HFFc6 (cell line): Measurements from ENCODE around the gene DNAH11. TPM values are rescaled to one million over a fixed set of nuclear protein-coding genes. Genes with fewer than 3 reads are reported as not detected.

Source experiments
- DNase-seq: peaks from one replicate; pipeline ENCODE4 v3.0.0-alpha.2; 2018
- H3K27ac Mint-ChIP-seq: 2 replicates; pipeline ENCODE4 v1.8.0; 2020; ENCODE audit warnings: mild to moderate bottlenecking, mixed read lengths
- H3K27me3 Mint-ChIP-seq: 2 replicates; pipeline ENCODE4 v1.8.0; 2021; ENCODE audit warnings: mild to moderate bottlenecking, moderate library complexity, mixed read lengths; ENCODE audit not compliant: insufficient read depth
- H3K36me3 Mint-ChIP-seq: 2 replicates; pipeline ENCODE4 v1.8.0; 2021; ENCODE audit warnings: low read depth, mixed read lengths
- H3K4me1 Mint-ChIP-seq: 2 replicates; pipeline ENCODE4 v1.8.0; 2020; ENCODE audit warnings: low read depth, mixed read lengths
- H3K4me3 Mint-ChIP-seq: 2 replicates; pipeline ENCODE4 v1.8.0; 2020; ENCODE audit warnings: mild to moderate bottlenecking, moderate library complexity, mixed read lengths
- H3K9me3 Mint-ChIP-seq: 2 replicates; pipeline ENCODE4 v1.8.0; 2020; ENCODE audit warnings: mild to moderate bottlenecking, mixed read lengths
- CTCF ChIP-seq: fragments of 200-600 bp; sonication (generic); IDR thresholded peaks from 2 replicates; pipeline ENCODE4 v1.5.0; 2021; ENCODE audit warnings: antibody characterized with exemption, mild to moderate bottlenecking
- total RNA-seq, 6 experiments: library from RNA; stranded (reverse); fragmentation: NEBNext Ultra II Directional; extraction: Animal tissue kit (Norgen Biotek cat#: 25700); gene quantifications; 2 replicates in 1 of 6; 3 replicates in 5 of 6; pipeline ENCODE4 v1.2.3, GENCODE V29; 2021

Gene DNAH11
- total RNA-seq, 6 experiments from 2014 or later = 1.2 to 2.4 (median 2.1) TPM

- no peak for TF ChIP-seq CTCF
- Mint-ChIP-seq H3K4me3 (no peak overlapping the region), H3K9me3 (no peaks in the 10 kb centered on the region), H3K36me3 (no peaks in the 10 kb centered on the region), H3K4me1 (no peaks in the 10 kb centered on the region), H3K27me3 (peaks cover 5% of the 10 kb centered on the region), H3K27ac (no peak overlapping the region)
- no peak for DNase-seq
These were observed 212.1 kb downstream of the DNAH11 start for GRCh38 chr7:21754963-21755362.

GRCh38 chr7:21757537-21758282 is 214.9 kb downstream of the DNAH11 start:
- H3K9me3 Mint-ChIP-seq = no peaks in the 10 kb centered on the region
- TF ChIP-seq CTCF = no peak
- H3K36me3 Mint-ChIP-seq = no peaks in the 10 kb centered on the region
- no peaks in the 10 kb centered on the region for H3K4me1 Mint-ChIP-seq
- H3K4me3 Mint-ChIP-seq = no peak overlapping the region
- no peak for DNase-seq
- H3K27ac Mint-ChIP-seq = no peak overlapping the region
- peaks cover 5% of the 10 kb centered on the region for H3K27me3 Mint-ChIP-seq

- TF ChIP-seq CTCF = no peak
- H3K27ac Mint-ChIP-seq = no peak overlapping the region
- H3K4me3 Mint-ChIP-seq = no peak overlapping the region
- H3K4me1 Mint-ChIP-seq = no peaks in the 10 kb centered on the region
- peaks cover 1% of the 10 kb centered on the region; the same call in 1 of the 2 replicates for H3K27me3 Mint-ChIP-seq
- no peak for DNase-seq
- H3K36me3 Mint-ChIP-seq = no peaks in the 10 kb centered on the region
- no peaks in the 10 kb centered on the region for H3K9me3 Mint-ChIP-seq
These were observed 215.4 kb downstream of the DNAH11 start for GRCh38 chr7:21758286-21758685.

GRCh38 chr7:21762469-21762868 is 219.6 kb downstream of the DNAH11 start:
- Mint-ChIP-seq H3K9me3 (no peaks in the 10 kb centered on the region), H3K4me3 (no peak overlapping the region), H3K4me1 (no peaks in the 10 kb centered on the region), H3K27ac (no peak overlapping the region), H3K27me3 (peaks cover under 1% of the 10 kb centered on the region), H3K36me3 (no peaks in the 10 kb centered on the region)
- DNase-seq = no peak
- no peak for TF ChIP-seq CTCF

GRCh38 chr7:21763818-21764217 is 221.0 kb downstream of the DNAH11 start:
- no peak overlapping the region for H3K4me3 Mint-ChIP-seq
- H3K27ac Mint-ChIP-seq = no peak overlapping the region
- H3K9me3 Mint-ChIP-seq = no peaks in the 10 kb centered on the region
- no peak for DNase-seq
- H3K36me3 Mint-ChIP-seq = no peaks in the 10 kb centered on the region
- TF ChIP-seq CTCF = no peak
- no peaks in the 10 kb centered on the region; the same call in none of the 2 replicates for H3K27me3 Mint-ChIP-seq
- no peaks in the 10 kb centered on the region for H3K4me1 Mint-ChIP-seq
